ENCODE results near the gene GRIA1.

- TF ChIP-seq TAF1 (IDR thresholded peaks at IDR 0.05; ENCODE audit: low read depth) = no peak
- no peak for TF ChIP-seq MAX (IDR thresholded peaks at IDR 0.05)
- TF ChIP-seq RAD21 (IDR thresholded peaks at IDR 0.05; ENCODE audit: low read depth) = no peak
These were observed 26.7 kb upstream of the GRIA1 start for GRCh38 chr5:153463806-153464205.
